Measurements from ENCODE around the gene SS18L1. TPM values are rescaled to one million over a fixed set of nuclear protein-coding genes. Genes with fewer than 3 reads are reported as not detected.
A peak's percentile ranks its signal among the peaks of the same experiment; 100 is the strongest.
"Not testable (repeated sequence)": the region's sequence is repeated elsewhere in the genome, so short reads cannot be mapped to it uniquely, and the experiment has no call there.

Gene SS18L1
- 10 to 100 TPM; 19.5 to 23.0 TPM for total RNA-seq

GRCh38 chr20:62143081-62143956 lies at the start of gene SS18L1, which contains the start of gene PSMA7:
Gene SS18L1, plus strand, starts transcription at chr20:62143769. Its CDS starts 52 bp downstream, at chr20:62143821.
Gene PSMA7, minus strand, starts transcription at chr20:62143394. Its CDS starts 91 bp downstream, at chr20:62143303.
- DNase-seq (peak; percentile 88), ATAC-seq (peak; percentile 90)
- CTCF ChIA-PET = interaction anchor here (0.8 to 2.5 kb wide), 2 partner anchors 9 to 21 kb away, joined by 4 to 20 read pairs; partner anchors contain the start of gene LSM14B
- Mint-ChIP-seq H3K9me3 (ENCODE audit: low read depth) (no peaks in the 10 kb centered on the region), H3K36me3 (peaks cover 30% of the 10 kb centered on the region), H3K27ac (peak within 1 kb of the TSS; percentile 91), H3K4me3 (peak within 1 kb of the TSS; percentile 95), H3K27me3 (no peaks in the 10 kb centered on the region), H3K4me1 (peaks cover 48% of the 10 kb centered on the region)

GRCh38 chr20:62096421-62097380 lies 46.9 kb upstream of the SS18L1 start:
- DNase-seq (no peak), ATAC-seq (no peak)

GRCh38 chr20:62097881-62098407 lies 45.6 kb upstream of the SS18L1 start:
- H3K27ac Mint-ChIP-seq = no peak overlapping the region
- CTCF ChIA-PET = interaction anchor here (1.3 kb wide), 1 partner anchor 9 kb away, joined by 3 read pairs; no protein-coding TSS in a partner anchor
- ATAC-seq (no peak), DNase-seq (no peak)
- H3K27me3 Mint-ChIP-seq = no peaks in the 10 kb centered on the region
- peaks cover 15% of the 10 kb centered on the region for H3K9me3 Mint-ChIP-seq (ENCODE audit: low read depth)
- H3K4me1 Mint-ChIP-seq = no peaks in the 10 kb centered on the region
- no peak overlapping the region for H3K4me3 Mint-ChIP-seq
- peaks cover 6% of the 10 kb centered on the region for H3K36me3 Mint-ChIP-seq

More at GRCh38 chr20:62096421-62097380, 46.9 kb upstream of the SS18L1 start:
- H3K27me3 Mint-ChIP-seq = no peaks in the 10 kb centered on the region
- H3K36me3 Mint-ChIP-seq = peaks cover 6% of the 10 kb centered on the region
- H3K9me3 Mint-ChIP-seq (ENCODE audit: low read depth) = peaks cover 20% of the 10 kb centered on the region
- H3K4me3 Mint-ChIP-seq = no peak overlapping the region
- H3K4me1 Mint-ChIP-seq = no peaks in the 10 kb centered on the region
- CTCF ChIA-PET = no interaction called here
- H3K27ac Mint-ChIP-seq = no peak overlapping the region

GRCh38 chr20:62101078-62101477 lies 42.5 kb upstream of the SS18L1 start:
- Mint-ChIP-seq H3K4me1 (no peaks in the 10 kb centered on the region), H3K36me3 (peaks cover 8% of the 10 kb centered on the region), H3K27me3 (no peaks in the 10 kb centered on the region), H3K4me3 (no peak overlapping the region), H3K27ac (no peak overlapping the region), H3K9me3 (ENCODE audit: low read depth) (peaks cover 26% of the 10 kb centered on the region)
- DNase-seq (no peak), ATAC-seq (no peak)
- CTCF ChIA-PET = no interaction called here

GRCh38 chr20:62103508-62104233 lies 39.9 kb upstream of the SS18L1 start:
- ATAC-seq (no peak), DNase-seq (no peak)
- Mint-ChIP-seq H3K9me3 (ENCODE audit: low read depth) (peaks cover 36% of the 10 kb centered on the region), H3K27me3 (no peaks in the 10 kb centered on the region), H3K4me3 (no peak overlapping the region), H3K27ac (no peak overlapping the region), H3K4me1 (no peaks in the 10 kb centered on the region), H3K36me3 (peaks cover 14% of the 10 kb centered on the region)
- CTCF ChIA-PET = no interaction called here

GRCh38 chr20:62104234-62104789 lies 39.3 kb upstream of the SS18L1 start:
- no peaks in the 10 kb centered on the region for H3K4me1 Mint-ChIP-seq
- H3K36me3 Mint-ChIP-seq = peaks cover 16% of the 10 kb centered on the region
- H3K27me3 Mint-ChIP-seq = no peaks in the 10 kb centered on the region
- H3K4me3 Mint-ChIP-seq = no peak overlapping the region
- no peak for ATAC-seq
- CTCF ChIA-PET = no interaction called here
- H3K27ac Mint-ChIP-seq = no peak overlapping the region
- peaks cover 42% of the 10 kb centered on the region for H3K9me3 Mint-ChIP-seq (ENCODE audit: low read depth)
- no peak for DNase-seq

GRCh38 chr20:62104791-62105345 lies 38.7 kb upstream of the SS18L1 start:
- CTCF ChIA-PET = no interaction called here
- peaks cover 16% of the 10 kb centered on the region for H3K36me3 Mint-ChIP-seq
- no peak overlapping the region for H3K4me3 Mint-ChIP-seq
- H3K27ac Mint-ChIP-seq = no peak overlapping the region
- peaks cover 42% of the 10 kb centered on the region for H3K9me3 Mint-ChIP-seq (ENCODE audit: low read depth)
- DNase-seq (no peak), ATAC-seq (no peak)
- no peaks in the 10 kb centered on the region for H3K4me1 Mint-ChIP-seq
- H3K27me3 Mint-ChIP-seq = no peaks in the 10 kb centered on the region

GRCh38 chr20:62105592-62105991 lies 38.0 kb upstream of the SS18L1 start:
- DNase-seq = no peak
- CTCF ChIA-PET = no interaction called here
- H3K9me3 Mint-ChIP-seq (ENCODE audit: low read depth) = peaks cover 42% of the 10 kb centered on the region

GRCh38 chr20:62111148-62111547 lies 32.4 kb upstream of the SS18L1 start:
- Mint-ChIP-seq H3K36me3 (peaks cover 11% of the 10 kb centered on the region), H3K4me3 (no peak overlapping the region), H3K27me3 (no peaks in the 10 kb centered on the region), H3K27ac (no peak overlapping the region), H3K4me1 (no peaks in the 10 kb centered on the region), H3K9me3 (ENCODE audit: low read depth) (peaks cover 27% of the 10 kb centered on the region)
- CTCF ChIA-PET = no interaction called here
- DNase-seq (no peak), ATAC-seq (no peak)

More at GRCh38 chr20:62105592-62105991, 38.0 kb upstream of the SS18L1 start:
- Mint-ChIP-seq H3K4me1 (no peaks in the 10 kb centered on the region), H3K27ac (no peak overlapping the region), H3K36me3 (peaks cover 18% of the 10 kb centered on the region), H3K27me3 (no peaks in the 10 kb centered on the region), H3K4me3 (no peak overlapping the region)
- no peak for ATAC-seq

- DNase-seq = no peak
- Mint-ChIP-seq H3K27ac (no peak overlapping the region), H3K27me3 (no peaks in the 10 kb centered on the region), H3K4me1 (peaks cover 4% of the 10 kb centered on the region), H3K9me3 (ENCODE audit: low read depth) (peaks cover 23% of the 10 kb centered on the region), H3K4me3 (no peak overlapping the region), H3K36me3 (peaks cover 8% of the 10 kb centered on the region)
- ATAC-seq = no peak
- CTCF ChIA-PET = interaction anchor here (1.5 kb wide), 1 partner anchor 101 kb away, joined by 3 read pairs; no protein-coding TSS in a partner anchor
These were observed 31.2 kb upstream of the SS18L1 start for GRCh38 chr20:62112368-62112767.

- Mint-ChIP-seq H3K4me3 (no peak overlapping the region), H3K36me3 (peaks cover 4% of the 10 kb centered on the region), H3K4me1 (peaks cover 22% of the 10 kb centered on the region), H3K9me3 (ENCODE audit: low read depth) (peaks cover 4% of the 10 kb centered on the region), H3K27me3 (peaks cover 2% of the 10 kb centered on the region), H3K27ac (no peak overlapping the region)
- CTCF ChIA-PET = interaction anchor here (0.8 kb wide), 1 partner anchor 104 kb away, joined by 3 read pairs; no protein-coding TSS in a partner anchor
- DNase-seq (no peak), ATAC-seq (no peak)
These were observed 28.7 kb upstream of the SS18L1 start for GRCh38 chr20:62114894-62115293.

GRCh38 chr20:62115800-62116407 lies 27.7 kb upstream of the SS18L1 start:
- not testable (repeated sequence) for H3K27me3 Mint-ChIP-seq; DNase-seq; H3K4me3 Mint-ChIP-seq; ATAC-seq; H3K27ac Mint-ChIP-seq; H3K9me3 Mint-ChIP-seq (ENCODE audit: low read depth); H3K36me3 Mint-ChIP-seq
- peaks cover 22% of the 10 kb centered on the region for H3K4me1 Mint-ChIP-seq
- CTCF ChIA-PET = interaction anchor here (0.8 kb wide), 1 partner anchor 105 kb away, joined by 3 read pairs; no protein-coding TSS in a partner anchor
